SU-DHL-6 (cell line): Measurements from ENCODE around the gene KLHL25.

ENCODE experiments used
- EZH2phosphoT487 ChIP-seq: fragments of 200-600 bp; sonication (generic), shearing (Covaris generic); conservative IDR thresholded peaks from 2 replicates; pipeline ENCODE4 v1.6.1; 2018; ENCODE audit warnings: mild to moderate bottlenecking, antibody characterized with exemption, low read length, moderate library complexity, mixed read lengths
- TF ChIP-seq, protein P1 (sequence below): fragments of 200-600 bp; sonication (generic); IDR thresholded peaks from one replicate; pipeline ENCODE4 v1.5.1; 2017; ENCODE audit warnings: antibody characterized with exemption, mild to moderate bottlenecking, low read length, moderate library complexity; ENCODE audit not compliant: insufficient read depth, poor library complexity, severe bottlenecking

DNA sequence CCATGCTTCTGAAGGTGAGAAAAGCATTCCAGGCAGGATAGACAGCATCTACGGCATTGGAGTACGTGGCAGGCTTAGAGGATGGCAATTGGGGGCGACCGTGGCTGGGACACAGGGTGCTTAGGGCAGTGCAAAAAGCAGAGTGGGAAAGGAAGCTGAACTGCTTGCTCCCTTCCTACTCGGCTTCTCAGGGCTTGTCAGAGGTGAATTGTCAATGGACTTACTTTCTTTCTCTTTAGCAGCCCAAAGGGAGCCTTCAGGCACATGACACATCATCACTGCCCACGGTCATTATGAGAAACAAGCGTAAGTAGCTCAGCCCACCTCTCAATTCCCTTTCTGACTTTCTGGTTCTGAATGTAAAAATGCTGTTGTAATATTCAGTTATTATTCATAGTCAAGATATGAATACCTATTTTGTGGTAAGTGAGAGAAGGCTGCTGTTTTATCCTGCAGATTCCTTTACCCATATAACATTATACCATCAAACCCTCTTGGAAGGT is 84.3 kb downstream of the KLHL25 start:
- TF ChIP-seq, protein P1, sequence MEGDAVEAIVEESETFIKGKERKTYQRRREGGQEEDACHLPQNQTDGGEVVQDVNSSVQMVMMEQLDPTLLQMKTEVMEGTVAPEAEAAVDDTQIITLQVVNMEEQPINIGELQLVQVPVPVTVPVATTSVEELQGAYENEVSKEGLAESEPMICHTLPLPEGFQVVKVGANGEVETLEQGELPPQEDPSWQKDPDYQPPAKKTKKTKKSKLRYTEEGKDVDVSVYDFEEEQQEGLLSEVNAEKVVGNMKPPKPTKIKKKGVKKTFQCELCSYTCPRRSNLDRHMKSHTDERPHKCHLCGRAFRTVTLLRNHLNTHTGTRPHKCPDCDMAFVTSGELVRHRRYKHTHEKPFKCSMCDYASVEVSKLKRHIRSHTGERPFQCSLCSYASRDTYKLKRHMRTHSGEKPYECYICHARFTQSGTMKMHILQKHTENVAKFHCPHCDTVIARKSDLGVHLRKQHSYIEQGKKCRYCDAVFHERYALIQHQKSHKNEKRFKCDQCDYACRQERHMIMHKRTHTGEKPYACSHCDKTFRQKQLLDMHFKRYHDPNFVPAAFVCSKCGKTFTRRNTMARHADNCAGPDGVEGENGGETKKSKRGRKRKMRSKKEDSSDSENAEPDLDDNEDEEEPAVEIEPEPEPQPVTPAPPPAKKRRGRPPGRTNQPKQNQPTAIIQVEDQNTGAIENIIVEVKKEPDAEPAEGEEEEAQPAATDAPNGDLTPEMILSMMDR: no peak
- no peak for TF ChIP-seq EZH2phosphoT487
